GM18861 (cell line): ENCODE data around the gene LRRC4B.

Experiments
- ATAC-seq: cut with Tn5 transposase; IDR thresholded peaks from one replicate; pipeline ENCODE4 v1.9.1; 2021; ENCODE audit not compliant: unreplicated experiment

LRRC4B gene

GRCh38 chr19:50509366-50509765 is 58.9 kb downstream of the LRRC4B start:
- no peak for ATAC-seq

- ATAC-seq = no peak
Measured at GRCh38 chr19:50508843-50509190, 59.4 kb downstream of the LRRC4B start.

- no peak for ATAC-seq
Measured at GRCh38 chr19:50507376-50507775, 60.9 kb downstream of the LRRC4B start.

GRCh38 chr19:50506700-50507099 is 61.5 kb downstream of the LRRC4B start:
- no peak for ATAC-seq

- no peak for ATAC-seq
Measured at GRCh38 chr19:50505856-50506611, 62.2 kb downstream of the LRRC4B start.

GRCh38 chr19:50501568-50502475 is 66.4 kb downstream of the LRRC4B start:
- no peak for ATAC-seq

GRCh38 chr19:50501186-50501567 is 67.1 kb downstream of the LRRC4B start:
- no peak for ATAC-seq

- no peak for ATAC-seq
Measured at GRCh38 chr19:50500753-50501151, 67.5 kb downstream of the LRRC4B start.

- ATAC-seq = no peak
Measured at GRCh38 chr19:50500060-50500752, 68.0 kb downstream of the LRRC4B start.

GRCh38 chr19:50498219-50499056 is 69.8 kb downstream of the LRRC4B start:
- no peak for ATAC-seq

GRCh38 chr19:50497022-50497405 is 71.2 kb downstream of the LRRC4B start:
- ATAC-seq = no peak

- no peak for ATAC-seq
Measured at GRCh38 chr19:50496189-50497021, 71.8 kb downstream of the LRRC4B start.

- ATAC-seq = no peak
Measured at GRCh38 chr19:50495020-50495531, 73.2 kb downstream of the LRRC4B start.

GRCh38 chr19:50494186-50495019 is 73.8 kb downstream of the LRRC4B start:
- ATAC-seq = no peak

GRCh38 chr19:50493171-50493570 is 75.1 kb downstream of the LRRC4B start:
- no peak for ATAC-seq

- no peak for ATAC-seq
Measured at GRCh38 chr19:50492303-50493052, 75.8 kb downstream of the LRRC4B start.

- no peak for ATAC-seq
Measured at GRCh38 chr19:50490991-50491472, 77.2 kb downstream of the LRRC4B start.

GRCh38 chr19:50490411-50490811 is 77.8 kb downstream of the LRRC4B start:
- ATAC-seq = no peak
